HG03066 (cell line): ENCODE results near the gene NUP37.
"Not testable (repeated sequence)": the region's sequence is repeated elsewhere in the genome, so short reads cannot be mapped to it uniquely, and the experiment has no call there.

Experiments
- ATAC-seq: cut with Tn5 transposase; IDR thresholded peaks from one replicate; pipeline ENCODE4 v1.9.1; 2021; ENCODE audit warnings: low read depth; ENCODE audit not compliant: unreplicated experiment

NUP37 gene, protein sequence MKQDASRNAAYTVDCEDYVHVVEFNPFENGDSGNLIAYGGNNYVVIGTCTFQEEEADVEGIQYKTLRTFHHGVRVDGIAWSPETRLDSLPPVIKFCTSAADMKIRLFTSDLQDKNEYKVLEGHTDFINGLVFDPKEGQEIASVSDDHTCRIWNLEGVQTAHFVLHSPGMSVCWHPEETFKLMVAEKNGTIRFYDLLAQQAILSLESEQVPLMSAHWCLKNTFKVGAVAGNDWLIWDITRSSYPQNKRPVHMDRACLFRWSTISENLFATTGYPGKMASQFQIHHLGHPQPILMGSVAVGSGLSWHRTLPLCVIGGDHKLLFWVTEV

GRCh38 chr12:102119674-102120563 lies at the start of gene NUP37, which contains the start of gene PARPBP:
Gene NUP37 (minus strand): TSS chr12:102120114. CDS start chr12:102118518, 1,596 bp downstream.
Gene PARPBP (plus strand): TSS chr12:102120183. CDS start chr12:102123889, 3,706 bp downstream.
- ATAC-seq = peak; percentile 93

- no peak for ATAC-seq
Observed at GRCh38 chr12:102167821-102168604, 48.1 kb upstream of the NUP37 start.

DNA sequence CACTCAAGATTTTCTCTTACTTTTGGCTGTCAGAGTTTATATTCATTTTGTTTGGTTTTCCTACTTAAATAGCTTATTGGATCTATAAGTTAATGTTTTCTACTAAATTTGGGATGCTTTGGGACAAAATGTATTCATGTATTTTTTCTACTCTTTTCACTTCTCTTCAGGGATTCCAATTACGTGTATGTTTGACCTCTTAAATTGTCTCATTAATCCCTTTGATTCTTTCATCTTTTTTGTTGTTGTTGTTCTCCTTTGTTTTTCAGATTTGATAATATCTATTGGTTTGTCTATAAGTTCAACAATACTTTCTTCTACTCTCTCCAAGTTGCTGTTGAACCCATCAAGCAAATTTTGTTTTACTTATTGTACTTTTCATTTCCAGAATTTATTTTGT lies 43.5 kb upstream of the NUP37 start:
- ATAC-seq = no peak

GRCh38 chr12:102155206-102155605 lies 35.3 kb upstream of the NUP37 start:
- not testable (repeated sequence) for ATAC-seq

- not testable (repeated sequence) for ATAC-seq
Observed at GRCh38 chr12:102147062-102147587, 27.2 kb upstream of the NUP37 start.

DNA sequence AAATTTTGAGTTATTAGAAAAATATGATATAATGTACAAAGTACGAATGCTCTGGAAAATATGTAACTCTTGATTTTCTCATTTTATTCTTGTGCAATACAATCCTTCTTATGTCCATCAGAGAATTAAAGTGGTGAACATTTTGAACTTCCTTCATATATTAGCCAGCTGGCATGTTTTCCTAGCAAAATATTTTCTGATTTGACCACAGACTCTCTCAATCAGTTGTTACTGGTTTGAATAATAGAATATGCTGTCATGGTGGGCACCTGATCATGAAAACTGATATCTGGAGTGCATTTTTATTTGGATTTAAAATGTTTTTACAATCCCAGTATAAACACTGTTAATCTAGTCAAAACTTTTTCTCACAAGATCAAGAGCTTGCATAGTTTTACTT lies 24.3 kb upstream of the NUP37 start:
- ATAC-seq = no peak

- ATAC-seq = not testable (repeated sequence)
Observed at GRCh38 chr12:102142866-102143373, 23.0 kb upstream of the NUP37 start.

DNA sequence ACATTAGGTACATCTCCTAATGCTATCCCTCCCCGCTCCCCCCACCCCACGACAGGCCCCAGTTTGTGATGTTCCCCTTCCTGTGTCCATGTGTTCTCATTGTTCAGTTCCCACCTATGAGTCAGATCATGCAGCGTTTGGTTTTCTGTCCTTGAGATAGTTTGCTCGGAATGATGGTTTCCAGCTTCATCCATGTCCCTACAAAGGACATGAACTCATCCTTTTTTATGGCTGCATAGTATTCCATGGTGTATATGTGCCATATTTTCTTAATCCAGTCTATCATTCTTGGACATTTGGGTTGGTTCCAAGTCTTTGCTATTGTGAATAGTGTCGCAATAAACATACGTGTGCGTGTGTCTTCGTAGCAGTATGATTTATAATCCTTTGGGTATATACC lies 17.7 kb upstream of the NUP37 start:
- ATAC-seq = not testable (repeated sequence)

- ATAC-seq = not testable (repeated sequence)
Observed at GRCh38 chr12:102131442-102131841, 11.5 kb upstream of the NUP37 start.

- not testable (repeated sequence) for ATAC-seq
Observed at GRCh38 chr12:102130720-102131119, 10.8 kb upstream of the NUP37 start.

DNA sequence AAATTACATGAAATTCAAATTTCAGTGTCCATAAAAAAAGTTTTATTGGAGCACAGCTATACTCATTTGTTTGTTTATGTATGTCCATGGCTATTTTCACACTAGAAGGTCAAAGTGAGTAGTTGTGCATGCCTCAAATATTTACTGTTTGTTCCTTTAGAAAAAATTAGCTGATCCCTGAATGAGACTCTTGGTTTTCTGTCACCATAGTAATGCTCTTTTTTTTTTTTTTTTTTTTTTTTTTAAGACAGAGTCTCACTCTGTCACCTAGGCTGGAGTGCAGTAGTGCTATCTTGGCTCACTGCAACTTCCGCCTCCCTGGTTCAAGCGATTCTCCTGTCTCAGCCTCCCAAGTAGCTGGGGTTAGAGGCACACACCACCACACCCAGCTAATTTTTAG lies 1.4 kb upstream of the NUP37 start:
- ATAC-seq = not testable (repeated sequence)

DNA sequence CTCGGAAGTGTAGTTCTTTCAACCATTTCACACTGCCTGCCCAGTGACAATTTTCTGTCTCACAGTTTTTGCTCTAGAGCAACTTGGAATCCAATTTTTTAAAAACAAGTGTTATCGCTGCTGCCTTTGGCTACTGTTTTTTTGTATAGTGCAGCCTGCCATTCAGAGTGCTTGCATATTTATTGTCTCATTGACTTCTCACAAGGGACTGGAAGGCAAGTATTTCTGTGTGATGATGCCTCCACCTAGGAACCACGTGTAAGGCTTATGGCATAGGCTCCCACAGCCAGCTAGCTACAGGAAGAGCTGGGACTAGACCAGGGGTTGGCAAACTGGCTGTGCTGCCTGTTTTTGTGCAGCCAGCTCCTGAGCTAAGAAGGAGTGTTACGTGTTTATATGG lies 972 bp upstream of the NUP37 start:
- ATAC-seq = no peak

DNA sequence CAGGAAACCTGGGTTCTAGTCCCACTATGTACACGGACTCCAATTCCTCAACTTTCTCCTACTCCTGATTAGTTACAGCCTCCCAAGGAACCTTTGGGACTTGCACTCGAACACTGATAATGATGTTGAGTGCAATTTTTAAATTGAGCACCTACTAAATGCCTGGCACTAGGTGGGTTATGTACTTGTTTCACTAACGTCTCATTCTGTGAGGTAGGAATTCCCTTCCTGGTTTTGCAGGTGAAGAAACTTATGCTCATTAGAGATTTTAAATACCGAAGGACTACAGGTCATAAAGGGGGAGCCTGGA lies 605 bp upstream of the NUP37 start:
- no peak for ATAC-seq

DNA sequence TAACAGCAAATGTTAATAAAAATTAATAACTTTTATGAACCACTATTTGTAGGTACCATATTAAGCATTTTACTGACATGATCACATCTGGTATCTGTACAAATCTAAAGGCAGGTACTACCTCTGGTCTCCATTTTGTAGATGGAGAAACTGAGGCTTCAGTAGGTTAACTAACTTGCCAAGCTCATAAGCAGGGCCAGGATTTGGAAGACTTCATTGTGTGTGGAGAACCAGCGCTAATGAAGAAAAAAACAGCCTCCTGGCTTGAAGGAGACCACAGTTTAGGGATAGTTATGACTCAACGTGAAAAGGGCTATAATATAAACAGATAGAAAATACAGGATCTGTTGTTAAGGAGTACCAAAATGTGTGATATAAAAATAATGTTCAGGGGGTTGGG lies 1.0 kb downstream of the NUP37 start:
- no peak for ATAC-seq

GRCh38 chr12:102116392-102116791 lies 3.5 kb downstream of the NUP37 start:
- no peak for ATAC-seq

- no peak for ATAC-seq
Observed at GRCh38 chr12:102114212-102114611, 5.7 kb downstream of the NUP37 start.

DNA sequence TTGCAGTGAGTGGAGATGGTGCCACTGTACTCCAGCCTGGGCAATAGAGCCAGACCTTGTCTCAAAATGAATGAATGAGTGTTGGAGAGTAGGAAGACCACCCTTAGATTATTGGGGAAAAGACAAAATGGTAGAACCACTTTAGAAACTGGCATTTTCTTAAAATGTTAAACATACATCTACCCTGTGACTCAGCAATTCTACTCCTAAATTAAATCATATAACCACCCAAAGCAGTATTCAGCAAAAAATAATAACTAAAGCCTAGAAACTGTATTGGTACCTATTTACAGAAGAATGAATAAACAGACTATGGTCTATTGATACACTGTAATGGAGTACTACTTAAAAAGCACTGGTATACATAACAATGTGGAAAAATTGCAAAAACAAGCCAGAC lies 9.1 kb downstream of the NUP37 start:
- ATAC-seq = no peak

DNA sequence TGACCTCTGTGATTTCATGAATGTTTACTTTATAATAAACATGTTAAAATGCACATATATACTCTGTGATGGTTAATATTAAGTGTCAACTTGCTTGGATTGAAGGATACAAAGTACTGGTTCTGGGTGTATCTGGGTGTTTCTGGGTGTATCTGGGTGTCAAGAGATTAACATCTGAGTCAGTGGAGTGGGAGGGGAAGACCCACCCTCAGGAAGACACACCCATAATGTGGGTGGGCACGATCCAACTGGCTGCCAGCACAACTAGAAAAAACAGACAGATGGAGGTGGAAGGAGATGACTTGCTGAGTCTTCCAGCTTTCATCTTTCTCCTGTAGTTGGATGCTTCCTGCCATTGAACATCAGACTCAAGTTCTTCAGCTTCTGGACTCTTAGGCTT lies 11.9 kb downstream of the NUP37 start:
- no peak for ATAC-seq

- ATAC-seq = no peak
Observed at GRCh38 chr12:102106905-102107304, 13.0 kb downstream of the NUP37 start.

DNA sequence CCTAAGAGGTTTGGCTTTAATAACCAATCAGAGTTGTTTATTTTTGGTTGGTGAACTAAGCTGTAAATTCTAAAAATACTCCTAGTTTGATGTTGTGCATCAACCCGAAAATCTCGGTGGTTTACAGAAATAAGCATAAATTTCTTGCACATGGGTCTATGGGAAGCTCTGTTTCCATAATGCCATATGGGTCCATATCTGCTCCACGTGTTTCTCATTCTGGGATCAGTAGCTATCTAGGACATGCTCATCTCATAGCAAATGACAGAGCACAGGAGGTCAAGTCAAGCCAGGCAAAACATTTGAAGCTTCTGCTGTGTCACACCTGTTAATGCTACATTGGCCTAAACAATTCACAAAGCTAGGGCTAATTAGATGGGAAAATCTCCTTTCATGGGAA lies 23.1 kb downstream of the NUP37 start:
- no peak for ATAC-seq
